Right lobe of liver (tissue), 6 donors: ENCODE measurements around the gene DLGAP3. TPM values are rescaled to one million over a fixed set of nuclear protein-coding genes. Genes with fewer than 3 reads are reported as not detected.

ENCODE experiments used
- ATAC-seq, 4 donors: fragments of 200-7000 bp; cut with Tn5 transposase; one replicate each; pipeline ENCODE4 v1.9.1; 2020; ENCODE audit warnings: mild to moderate bottlenecking in 4 of 4, moderate library complexity in 4 of 4
- DNase-seq, 3 donors: peaks; one replicate each; pipeline ENCODE4 v3.0.0-alpha.2; 2020
- H3K27ac ChIP-seq, 3 donors: fragments of 200-600 bp; one replicate each; pipeline ENCODE4 v1.8.0; 2022
- H3K27me3 ChIP-seq, 2 donors: fragments of 200-600 bp; one replicate each; pipeline ENCODE4 v1.8.0; 2022
- H3K36me3 ChIP-seq, 4 donors: fragments of 200-600 bp; sonication (generic) in 1 of 4; one replicate each; pipeline versions ENCODE4 v1.5.1 to v1.8.0; 2017 to 2022; ENCODE audit warnings: control low read depth in 1 of 4
- H3K4me1 ChIP-seq, 4 donors: fragments of 200-600 bp; sonication (generic) in 1 of 4; one replicate each; pipeline versions ENCODE4 v1.5.1 to v1.8.0; 2017 to 2022; ENCODE audit warnings: control low read depth in 1 of 4
- H3K4me3 ChIP-seq, 3 donors: fragments of 200-600 bp; one replicate each; pipeline ENCODE4 v1.8.0; 2022
- H3K9me3 ChIP-seq, 4 donors: fragments of 200-600 bp; sonication (generic) in 1 of 4; one replicate each; pipeline versions ENCODE4 v1.5.1 to v1.8.0; 2017 to 2022; ENCODE audit warnings: control low read depth in 1 of 4
- POLR2A ChIP-seq: fragments of 450-650 bp; IDR thresholded peaks from one replicate; pipeline ENCODE4 v1.6.1; 2017; ENCODE audit warnings: antibody characterized with exemption, mild to moderate bottlenecking
- WGBS: methylation state at CpG from one replicate; pipeline ENCODE4 v1.1.6; 2018; ENCODE audit warnings: low coverage, low lambda C conversion rate; ENCODE audit not compliant: insufficient coverage; ENCODE audit errors: missing lambda C conversion rate; 5-methylcytosine and 5-hydroxymethylcytosine counted together
- intact Hi-C, 2 donors: fragments of 100-400 bp; cut with DNase I; formaldehyde crosslinking; loops; one replicate each; pipeline versions ENCODE4 v1.11.2 to v1.14.1; 2022
- total RNA-seq, 6 experiments: library from RNA; depleted of rRNA in 2 of 6; stranded (reverse); fragments of >200 nt in 2 of 6; fragmentation: NEBNext Ultra II Directional in 3 of 6; extraction: Animal tissue kit (Norgen Biotek cat#: 25700) in 3 of 6; gene quantifications; one replicate each; pipeline versions ENCODE4 v1.1.0 to v1.2.4, GENCODE V29; 2016 to 2023
- TF ChIP-seq, protein P1 (sequence below), 4 donors: fragments of 200-600 bp in 3 of 4; fragments of 450-650 bp in 1 of 4; IDR thresholded peaks; one replicate each; pipeline versions ENCODE4 v1.5.1 to v1.8.0; 2016 to 2022; ENCODE audit warnings: antibody characterized with exemption in 4 of 4, mild to moderate bottlenecking in 2 of 4
- donor health status: DM: no; HTN: yes; CAD: no.
- donor health status: DM: no; HTN: no; CAD: no.
- donor health status: DM: no; HTN: no; CAD: no.
- donor health status: DM: no; HTN: yes; CAD: no.
- donor health status: DM: no; HTN: yes; CAD: no.

DLGAP3 gene
- total RNA-seq, 6 experiments from 2014 or later, result 0.07 to 0.13 TPM; not detected in 4

DNA sequence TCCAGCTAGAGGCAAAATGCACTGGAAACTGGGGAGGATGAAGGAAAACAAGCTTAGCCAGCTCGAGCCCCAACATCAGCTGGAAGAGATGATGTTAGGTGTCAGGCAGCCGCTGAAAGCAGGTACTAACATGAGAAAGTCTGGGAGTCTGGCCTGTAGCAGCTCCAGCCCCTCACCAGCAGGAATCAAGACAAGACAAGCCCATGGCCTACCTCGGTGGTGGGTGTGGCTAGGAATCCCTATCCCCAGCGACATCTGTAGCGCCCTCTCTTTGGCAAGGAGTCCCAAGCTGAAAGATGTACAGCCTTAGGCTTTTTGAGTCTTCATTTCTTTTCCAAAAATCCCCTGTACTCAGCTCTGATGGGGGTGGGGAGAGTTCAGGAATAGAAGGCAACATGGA lies 2.6 kb downstream of the DLGAP3 start:
- no peaks in the 10 kb centered on the region for H3K36me3 ChIP-seq
- DNase-seq, result no peak
- no peak for ATAC-seq
- no peaks in the 10 kb centered on the region for H3K9me3 ChIP-seq
- peaks cover 0 to 9% (median 0%) of the 10 kb centered on the region in 4 donors for H3K4me1 ChIP-seq
- H3K27ac ChIP-seq, result no peak overlapping the region
- H3K4me3 ChIP-seq, result no peak overlapping the region
- intact Hi-C loops, result no loop called here
- no peak for TF ChIP-seq POLR2A
- TF ChIP-seq, protein P1, sequence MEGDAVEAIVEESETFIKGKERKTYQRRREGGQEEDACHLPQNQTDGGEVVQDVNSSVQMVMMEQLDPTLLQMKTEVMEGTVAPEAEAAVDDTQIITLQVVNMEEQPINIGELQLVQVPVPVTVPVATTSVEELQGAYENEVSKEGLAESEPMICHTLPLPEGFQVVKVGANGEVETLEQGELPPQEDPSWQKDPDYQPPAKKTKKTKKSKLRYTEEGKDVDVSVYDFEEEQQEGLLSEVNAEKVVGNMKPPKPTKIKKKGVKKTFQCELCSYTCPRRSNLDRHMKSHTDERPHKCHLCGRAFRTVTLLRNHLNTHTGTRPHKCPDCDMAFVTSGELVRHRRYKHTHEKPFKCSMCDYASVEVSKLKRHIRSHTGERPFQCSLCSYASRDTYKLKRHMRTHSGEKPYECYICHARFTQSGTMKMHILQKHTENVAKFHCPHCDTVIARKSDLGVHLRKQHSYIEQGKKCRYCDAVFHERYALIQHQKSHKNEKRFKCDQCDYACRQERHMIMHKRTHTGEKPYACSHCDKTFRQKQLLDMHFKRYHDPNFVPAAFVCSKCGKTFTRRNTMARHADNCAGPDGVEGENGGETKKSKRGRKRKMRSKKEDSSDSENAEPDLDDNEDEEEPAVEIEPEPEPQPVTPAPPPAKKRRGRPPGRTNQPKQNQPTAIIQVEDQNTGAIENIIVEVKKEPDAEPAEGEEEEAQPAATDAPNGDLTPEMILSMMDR (IDR thresholded peaks at IDR 0.05), result no peak
- H3K27me3 ChIP-seq, result peaks cover 4% of the 10 kb centered on the region in 2 donors
- 14% methylated on average over 2 of the region's 5 CpGs for WGBS

DNA sequence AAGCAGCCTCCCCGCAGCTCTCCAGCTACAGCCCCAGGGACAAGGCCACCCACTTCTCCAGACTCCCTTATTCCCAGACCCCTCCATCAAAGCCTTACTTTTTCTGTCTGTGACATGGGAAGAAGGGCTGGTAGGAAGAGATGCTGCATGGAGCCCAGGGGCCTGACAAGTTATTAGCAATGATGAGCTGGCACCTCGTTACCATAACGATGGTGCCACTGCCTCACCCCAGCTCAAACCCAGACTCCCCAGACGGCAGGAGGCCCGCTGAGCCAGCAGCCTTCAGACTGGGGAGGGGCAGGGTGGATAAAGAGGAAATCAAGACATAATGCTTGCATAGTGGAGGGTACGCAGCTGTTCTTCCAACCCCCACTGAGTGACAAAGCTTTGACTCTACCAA lies 3.3 kb downstream of the DLGAP3 start:
- no peaks in the 10 kb centered on the region for H3K36me3 ChIP-seq
- no peak overlapping the region for H3K27ac ChIP-seq
- intact Hi-C loops, result no loop called here
- peaks cover 4% of the 10 kb centered on the region in 2 donors for H3K27me3 ChIP-seq
- peaks cover 0 to 9% (median 0%) of the 10 kb centered on the region in 4 donors for H3K4me1 ChIP-seq
- WGBS, result 19% methylated on average over 4 of the region's 6 CpGs
- ATAC-seq (no peak), DNase-seq (no peak)
- TF ChIP-seq, protein P1 (IDR thresholded peaks at IDR 0.05), result no peak
- TF ChIP-seq POLR2A, result no peak
- no peak overlapping the region for H3K4me3 ChIP-seq
- H3K9me3 ChIP-seq, result no peaks in the 10 kb centered on the region

DNA sequence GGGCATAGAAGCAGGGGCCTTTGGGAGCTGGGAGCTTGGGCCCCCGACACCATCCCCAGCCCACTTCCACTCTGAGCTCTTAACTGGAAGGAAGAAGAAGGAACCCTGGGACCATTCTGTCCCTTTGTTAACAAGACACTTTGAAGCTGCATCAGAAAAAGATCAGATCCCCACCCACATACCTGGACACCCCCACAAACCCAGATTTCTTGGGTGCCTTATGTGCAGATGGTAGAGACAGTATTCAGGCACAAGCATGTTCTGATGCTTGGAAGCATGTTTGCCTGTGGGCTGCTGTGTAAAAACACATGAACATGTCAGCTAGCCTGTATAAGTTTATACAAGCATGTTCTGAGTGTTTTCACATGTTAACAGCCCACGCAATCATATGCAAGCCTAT lies 3.7 kb downstream of the DLGAP3 start:
- intact Hi-C loops, result no loop called here
- Histone ChIP-seq H3K9me3 (no peaks in the 10 kb centered on the region), H3K4me3 (no peak overlapping the region), H3K36me3 (no peaks in the 10 kb centered on the region), H3K4me1 (peaks cover 0 to 9% (median 0%) of the 10 kb centered on the region in 4 donors), H3K27ac (no peak overlapping the region), H3K27me3 (peaks cover 4% of the 10 kb centered on the region in 2 donors)
- ATAC-seq (no peak), DNase-seq (no peak)
- no peak for TF ChIP-seq POLR2A
- TF ChIP-seq, protein P1 (IDR thresholded peaks at IDR 0.05), result no peak
- 60% methylated on average over 1 of the region's 2 CpGs for WGBS

DNA sequence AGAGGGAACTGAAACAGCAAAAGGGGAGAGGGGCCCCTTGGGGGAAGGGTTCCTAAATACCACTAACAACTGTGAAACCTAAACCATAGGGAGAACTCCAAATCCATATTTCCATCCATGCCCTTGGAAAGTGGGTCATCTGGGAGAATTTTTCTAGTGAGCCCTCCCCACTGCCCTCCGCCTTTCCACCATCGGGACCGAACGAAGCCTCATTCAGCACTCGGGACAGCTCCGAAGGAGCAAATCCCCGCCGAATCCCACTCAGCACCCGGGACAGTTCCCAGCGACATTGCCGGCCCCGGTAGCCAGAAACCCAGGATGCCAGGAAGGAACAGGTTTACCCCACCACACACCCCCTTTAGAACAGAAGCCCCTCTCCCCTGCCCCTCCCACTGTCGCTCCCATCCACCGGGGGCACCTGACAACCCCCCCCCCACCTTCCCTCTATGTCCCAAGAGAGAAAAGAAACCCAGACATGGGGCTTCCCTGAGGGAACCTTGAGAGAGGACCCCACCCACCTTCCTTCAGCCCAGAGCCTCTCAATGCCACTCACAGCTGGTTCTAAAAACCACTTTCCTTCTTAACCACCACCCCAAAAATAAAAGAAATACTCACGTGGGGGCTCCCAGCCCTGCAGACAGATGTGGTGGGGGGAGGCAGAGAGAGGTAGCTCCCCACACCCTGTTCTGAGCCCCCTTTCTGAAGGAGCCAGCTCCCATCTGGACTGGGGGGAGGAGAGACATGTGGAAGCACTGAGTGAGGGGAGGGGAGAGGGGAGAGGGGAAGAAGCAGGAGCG lies 4.5 kb downstream of the DLGAP3 start:
- intact Hi-C loops, result no loop called here
- DNase-seq, result peak; percentile 62 to 72 (median 66)
- Histone ChIP-seq H3K36me3 (no peaks in the 10 kb centered on the region), H3K4me1 (peaks cover 0 to 7% (median 0%) of the 10 kb centered on the region in 4 donors), H3K27me3 (peaks cover 1 to 2% of the 10 kb centered on the region in 2 donors), H3K9me3 (no peaks in the 10 kb centered on the region), H3K27ac (no peak overlapping the region), H3K4me3 (no peak overlapping the region)
- ATAC-seq, result peak; percentile 61 to 90 (median 76)
- 6% methylated on average over 12 of the region's 16 CpGs for WGBS
- TF ChIP-seq POLR2A, result no peak
- TF ChIP-seq, protein P1 (IDR thresholded peaks at IDR 0.05), result no peak
